ENCODE results near the gene TMEM221.

TMEM221 gene

DNA sequence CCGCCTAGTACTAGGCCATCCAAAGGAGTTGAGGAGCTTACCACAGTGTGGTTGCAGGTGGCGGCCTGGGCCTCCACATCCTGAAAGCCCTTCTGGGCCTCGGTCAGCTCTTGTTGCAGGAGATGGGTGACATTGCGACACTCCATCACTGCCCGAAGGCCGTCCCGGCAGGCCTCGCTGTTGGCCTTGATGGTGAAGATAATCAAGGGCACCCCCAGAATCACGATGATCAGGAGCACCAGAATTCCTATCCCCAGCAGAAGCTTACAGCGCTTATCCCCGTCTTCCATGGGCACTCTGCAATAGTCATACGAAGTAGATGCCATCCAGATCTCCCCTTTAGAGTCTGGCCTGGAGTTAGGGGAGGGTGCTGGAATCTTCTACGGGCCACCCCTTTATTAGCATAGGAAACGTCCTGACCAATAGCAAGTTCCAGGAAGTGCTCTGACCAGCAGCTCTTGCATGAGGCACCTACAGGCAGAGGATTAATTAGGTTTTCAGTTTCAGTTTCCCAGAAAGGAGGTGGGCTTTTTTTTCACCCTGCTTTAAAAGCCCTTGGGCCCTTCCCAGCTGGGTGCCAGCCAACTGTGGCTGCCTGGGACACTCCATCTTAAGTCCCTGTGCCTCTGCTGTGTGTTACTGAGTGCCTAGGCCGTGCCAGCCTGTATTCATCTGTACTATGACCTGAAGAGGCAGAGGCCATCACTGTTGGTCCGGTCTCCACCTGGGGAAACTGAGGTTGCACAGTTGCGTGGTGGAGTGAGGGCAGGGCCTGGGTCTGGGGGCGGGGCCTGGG, 43.0 kb downstream of the TMEM221 start, which contains the start of gene BST2:
BST2 (minus strand) TSS at position 381 of the 796 bp plus-strand sequence; CDS start at position 326, 55 bp downstream.
- peak; percentile 59 for DNase-seq (ENCODE audit: low read depth)

DNA sequence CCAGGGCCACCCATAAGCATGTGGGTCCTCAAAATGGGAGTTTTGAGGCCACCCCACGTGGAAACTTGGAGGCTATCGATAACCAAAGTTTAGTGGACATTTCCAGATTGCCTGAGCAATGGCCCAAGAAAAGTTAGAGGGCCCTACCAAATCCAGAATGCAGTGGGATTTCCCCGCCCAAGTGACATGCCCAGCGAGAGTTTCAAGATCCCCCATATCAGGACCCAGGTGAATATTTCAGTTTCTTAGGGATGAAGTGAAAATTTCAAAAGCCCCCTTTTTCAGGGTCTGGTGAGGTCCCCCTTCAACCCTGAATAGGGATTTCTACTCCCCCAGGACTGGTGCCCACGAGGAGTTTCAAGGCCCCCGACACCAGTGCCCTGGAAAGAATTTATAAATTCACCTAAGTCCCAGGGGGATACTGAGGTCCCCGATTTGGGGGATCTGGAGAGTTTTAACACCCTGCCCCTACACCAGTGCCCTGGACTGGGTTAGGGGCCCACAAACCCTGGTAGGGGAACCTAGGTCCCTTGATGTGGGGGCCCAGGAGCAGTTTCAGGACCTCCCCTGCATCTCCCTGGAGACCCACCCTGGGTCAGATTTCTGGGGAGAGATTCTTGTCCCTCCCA, 43.7 kb downstream of the TMEM221 start:
- TF ChIP-seq, protein P1, sequence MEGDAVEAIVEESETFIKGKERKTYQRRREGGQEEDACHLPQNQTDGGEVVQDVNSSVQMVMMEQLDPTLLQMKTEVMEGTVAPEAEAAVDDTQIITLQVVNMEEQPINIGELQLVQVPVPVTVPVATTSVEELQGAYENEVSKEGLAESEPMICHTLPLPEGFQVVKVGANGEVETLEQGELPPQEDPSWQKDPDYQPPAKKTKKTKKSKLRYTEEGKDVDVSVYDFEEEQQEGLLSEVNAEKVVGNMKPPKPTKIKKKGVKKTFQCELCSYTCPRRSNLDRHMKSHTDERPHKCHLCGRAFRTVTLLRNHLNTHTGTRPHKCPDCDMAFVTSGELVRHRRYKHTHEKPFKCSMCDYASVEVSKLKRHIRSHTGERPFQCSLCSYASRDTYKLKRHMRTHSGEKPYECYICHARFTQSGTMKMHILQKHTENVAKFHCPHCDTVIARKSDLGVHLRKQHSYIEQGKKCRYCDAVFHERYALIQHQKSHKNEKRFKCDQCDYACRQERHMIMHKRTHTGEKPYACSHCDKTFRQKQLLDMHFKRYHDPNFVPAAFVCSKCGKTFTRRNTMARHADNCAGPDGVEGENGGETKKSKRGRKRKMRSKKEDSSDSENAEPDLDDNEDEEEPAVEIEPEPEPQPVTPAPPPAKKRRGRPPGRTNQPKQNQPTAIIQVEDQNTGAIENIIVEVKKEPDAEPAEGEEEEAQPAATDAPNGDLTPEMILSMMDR (IDR thresholded peaks at IDR 0.05; ENCODE audit: low read length, missing control alignments): no peak
- H3K4me3 ChIP-seq (replicated peaks; ENCODE audit: low read depth, low read length): no peak overlapping the region
- no peak for DNase-seq (ENCODE audit: low read depth)

More for the DNA sequence above, 43.0 kb downstream of the TMEM221 start, which contains the start of gene BST2:
- H3K4me3 ChIP-seq (replicated peaks; ENCODE audit: low read depth, low read length): no peak within 1 kb of the TSS
- TF ChIP-seq, protein P1 (IDR thresholded peaks at IDR 0.05; ENCODE audit: low read length, missing control alignments): no peak

DNA sequence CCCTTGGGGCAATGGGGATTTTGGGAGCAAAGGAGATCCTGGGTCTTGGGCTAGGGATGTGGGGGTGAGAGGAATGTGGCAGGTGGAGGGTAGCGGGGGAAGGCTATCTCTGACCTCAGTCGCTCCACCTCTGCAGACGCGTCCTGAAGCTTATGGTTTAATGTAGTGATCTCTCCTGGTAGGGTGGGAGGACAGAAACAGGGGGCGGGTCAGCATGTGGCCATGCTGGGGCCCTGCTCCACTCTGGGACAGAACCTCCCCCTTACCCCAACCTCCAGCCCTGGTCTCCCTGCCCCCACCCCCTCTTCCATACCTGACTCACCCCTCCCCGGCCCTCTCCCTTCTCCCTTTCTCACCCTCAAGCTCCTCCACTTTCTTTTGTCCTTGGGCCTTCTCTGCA, 44.5 kb downstream of the TMEM221 start:
- no peak overlapping the region for H3K4me3 ChIP-seq (replicated peaks; ENCODE audit: low read depth, low read length)
- TF ChIP-seq, protein P1 (IDR thresholded peaks at IDR 0.05; ENCODE audit: low read length, missing control alignments): no peak
- DNase-seq (ENCODE audit: low read depth): no peak

- DNase-seq (ENCODE audit: low read depth): no peak
- TF ChIP-seq, protein P1 (IDR thresholded peaks at IDR 0.05; ENCODE audit: low read length, missing control alignments): no peak
- no peak overlapping the region for H3K4me3 ChIP-seq (replicated peaks; ENCODE audit: low read depth, low read length)
Observed at GRCh38 chr19:17402982-17403855, 45.2 kb downstream of the TMEM221 start.

GRCh38 chr19:17401628-17402027, 46.8 kb downstream of the TMEM221 start:
- DNase-seq (ENCODE audit: low read depth): no peak
- H3K4me3 ChIP-seq (replicated peaks; ENCODE audit: low read depth, low read length): no peak overlapping the region
- TF ChIP-seq, protein P1 (IDR thresholded peaks at IDR 0.05; ENCODE audit: low read length, missing control alignments): no peak

DNA sequence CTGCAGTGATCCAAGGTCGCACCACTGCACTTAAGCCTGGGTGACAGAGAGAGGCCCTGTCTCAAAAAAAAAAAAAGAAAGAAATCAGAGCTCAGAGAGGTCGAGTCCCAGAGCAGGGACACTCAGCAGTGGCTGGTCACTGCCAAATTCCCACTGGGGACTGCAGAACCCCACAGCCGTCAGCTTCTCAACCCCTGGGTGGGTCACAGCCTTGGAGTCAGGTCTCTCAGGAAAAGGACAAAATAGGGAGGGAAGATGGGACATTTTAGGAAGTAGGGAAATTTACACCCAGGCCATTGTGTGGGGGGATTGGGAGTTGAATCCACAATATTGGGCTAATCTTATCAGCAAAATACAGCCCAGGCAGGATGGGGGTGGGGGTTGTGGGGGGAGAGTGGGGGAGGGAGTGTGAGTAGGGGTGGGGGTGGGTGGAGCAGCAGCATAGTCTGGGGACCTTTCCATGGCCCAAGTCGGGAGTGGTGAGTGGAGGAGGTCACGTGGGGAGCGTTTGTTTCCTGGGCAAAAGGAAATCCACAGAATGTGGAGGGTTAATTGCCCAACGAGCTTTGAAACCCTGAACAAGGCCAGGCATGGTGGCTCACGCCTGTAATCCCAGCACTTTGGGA, 49.5 kb downstream of the TMEM221 start:
- TF ChIP-seq, protein P1 (IDR thresholded peaks at IDR 0.05; ENCODE audit: low read length, missing control alignments): no peak
- no peak for DNase-seq (ENCODE audit: low read depth)
- H3K4me3 ChIP-seq (replicated peaks; ENCODE audit: low read depth, low read length): no peak overlapping the region
